T-helper 2 cell (primary cell): ENCODE data around the gene SBF1.
"Not testable (repeated sequence)": the region's sequence is repeated elsewhere in the genome, so short reads cannot be mapped to it uniquely, and the experiment has no call there.

Experiments used
- DNase-seq, 5 experiments: peaks; one replicate each; pipeline versions ENCODE4 v3.0.0 to v3.0.0-alpha.2; 2012 to 2022

Gene SBF1

DNA sequence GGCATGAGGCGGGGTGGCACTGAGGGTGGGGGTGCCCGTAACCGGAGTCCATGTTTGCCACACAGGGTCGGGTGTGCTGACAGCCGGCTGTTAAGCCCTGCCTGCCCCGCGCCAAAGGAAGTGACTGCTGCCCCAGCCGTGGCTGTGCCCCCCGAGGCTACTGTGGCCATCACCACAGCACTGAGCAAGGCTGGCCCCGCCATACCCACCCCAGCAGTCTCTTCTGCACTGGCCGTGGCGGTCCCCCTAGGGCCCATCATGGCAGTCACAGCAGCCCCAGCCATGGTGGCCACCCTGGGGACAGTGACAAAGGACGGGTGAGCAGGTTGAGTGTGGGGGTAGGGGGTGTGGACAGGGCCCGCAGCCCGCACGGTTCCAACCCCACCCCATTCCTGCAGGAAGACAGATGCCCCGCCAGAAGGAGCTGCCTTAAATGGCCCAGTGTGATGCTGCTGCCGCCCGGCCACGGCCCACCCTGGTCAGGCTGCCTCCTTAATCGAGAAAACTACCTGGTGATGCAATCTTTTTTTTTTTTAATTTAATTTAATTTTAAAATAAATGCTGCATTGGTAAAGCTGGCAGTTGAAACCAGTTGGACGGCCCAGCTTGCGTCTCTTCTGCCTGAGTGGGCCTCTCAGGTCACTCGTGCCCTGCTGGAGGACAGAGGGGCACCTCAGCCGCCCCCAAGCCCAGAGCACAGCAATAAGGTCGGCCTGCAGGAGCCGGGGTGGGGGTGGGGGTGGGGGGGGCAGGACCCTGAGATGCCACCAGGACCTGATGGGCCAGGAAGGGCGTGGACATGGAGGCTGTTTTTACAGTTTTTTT is 30.8 kb downstream of the SBF1 start:
- DNase-seq, result no peak

DNA sequence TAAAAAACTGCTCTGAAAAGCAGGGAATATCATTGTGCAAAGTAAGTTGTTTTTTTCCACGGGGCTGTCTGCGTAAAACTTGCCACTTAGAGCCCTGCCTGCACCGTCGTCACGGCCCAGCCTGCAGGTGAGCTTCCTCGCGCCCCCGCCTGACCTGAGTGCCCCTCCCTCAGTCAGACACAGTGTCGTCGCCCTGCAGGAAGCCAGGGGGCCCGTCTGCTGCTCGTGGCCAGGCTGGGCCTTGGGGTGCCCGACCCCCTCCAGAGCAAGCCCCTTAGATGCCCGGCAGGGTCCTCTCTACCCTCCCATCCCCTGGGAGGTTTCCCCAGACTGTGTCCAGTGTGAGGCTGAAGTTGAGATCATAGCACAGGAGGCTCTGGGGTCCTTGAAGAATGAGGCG is 31.6 kb downstream of the SBF1 start:
- DNase-seq, result no peak

DNA sequence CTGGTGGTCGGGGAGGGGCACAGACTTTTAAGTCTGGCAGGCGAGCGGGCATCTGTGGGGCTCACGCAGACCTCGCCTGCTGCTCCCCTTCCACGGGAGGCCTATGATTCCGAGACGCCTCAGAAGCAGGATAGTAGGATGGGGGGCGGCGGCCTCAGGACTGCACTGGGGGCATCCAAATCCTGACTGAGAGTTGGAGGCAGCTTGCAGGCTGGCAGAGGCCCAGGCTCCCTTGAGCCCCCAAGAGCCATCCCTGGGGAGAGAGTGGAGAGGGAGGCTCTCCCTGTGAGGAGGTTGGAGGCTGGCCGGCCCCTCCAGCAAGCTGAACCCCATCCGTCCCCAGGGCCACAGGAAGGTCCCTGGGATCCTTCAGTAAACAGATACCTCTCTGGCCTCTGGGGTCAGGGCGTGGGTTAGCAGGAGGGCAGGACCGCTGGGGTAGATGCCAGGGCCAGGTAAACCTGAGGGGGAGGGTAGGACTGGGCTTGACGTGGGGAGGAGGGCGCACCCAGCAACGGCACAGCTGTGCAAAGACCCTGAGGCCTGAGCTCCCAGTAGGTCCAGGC is 33.3 kb downstream of the SBF1 start:
- no peak for DNase-seq

DNA sequence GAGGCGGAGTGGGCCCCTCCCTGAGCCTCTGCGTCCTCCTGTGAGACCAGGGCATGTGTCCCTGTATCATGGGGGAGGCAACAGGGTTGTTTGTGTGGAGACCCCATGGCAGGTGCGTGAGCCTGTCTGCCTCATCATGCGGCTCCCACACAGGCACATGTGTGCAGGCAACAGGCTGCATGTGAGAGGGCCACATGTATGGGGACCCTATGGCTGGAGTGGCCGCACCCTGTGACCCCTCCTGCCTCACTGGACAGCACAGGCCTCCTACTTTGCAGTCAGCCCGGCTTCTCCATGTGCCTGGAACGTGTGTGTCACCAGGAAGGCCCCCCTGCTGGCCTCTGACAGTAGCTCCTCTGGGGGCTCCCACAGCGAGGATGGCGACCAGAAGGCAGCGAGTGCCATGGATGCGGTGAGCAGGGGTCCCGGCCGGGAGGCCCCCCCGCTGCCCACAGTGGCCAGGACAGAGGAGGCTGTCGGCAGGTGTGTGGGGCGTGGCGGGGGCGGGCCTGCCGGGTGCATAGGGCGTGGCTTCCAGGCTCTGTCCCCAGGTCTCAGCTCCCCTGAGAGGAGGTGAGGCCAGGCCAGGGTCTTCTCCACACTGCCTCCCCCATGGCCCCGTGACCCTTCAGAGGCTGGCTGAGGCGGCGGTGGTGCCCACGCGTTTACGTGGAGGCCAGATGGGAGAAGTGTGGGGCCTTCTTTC is 34.1 kb downstream of the SBF1 start:
- no peak for DNase-seq

DNA sequence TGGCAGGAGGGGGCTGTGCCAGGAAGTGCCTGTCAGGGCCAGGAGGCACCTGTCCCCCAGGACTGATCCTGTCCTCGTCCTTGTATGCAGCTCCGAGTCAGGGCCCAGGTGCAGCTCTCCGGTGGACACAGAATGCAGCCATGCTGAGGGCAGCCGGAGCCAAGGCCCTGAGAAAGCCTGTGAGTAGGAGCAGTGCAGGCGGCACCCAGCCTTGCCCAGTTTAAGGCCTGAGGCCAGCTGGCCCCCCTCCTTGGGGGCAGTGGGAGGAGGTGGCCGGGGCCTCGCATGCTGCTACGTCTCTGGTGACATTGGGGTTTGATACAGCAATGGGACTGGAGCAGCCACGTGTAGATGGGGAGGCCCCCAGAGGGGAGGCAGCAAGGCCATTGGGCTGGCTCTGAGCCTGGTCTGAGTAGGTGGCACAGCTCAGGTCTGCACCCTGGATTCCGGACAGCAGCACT is 34.9 kb downstream of the SBF1 start:
- DNase-seq, result no peak

DNA sequence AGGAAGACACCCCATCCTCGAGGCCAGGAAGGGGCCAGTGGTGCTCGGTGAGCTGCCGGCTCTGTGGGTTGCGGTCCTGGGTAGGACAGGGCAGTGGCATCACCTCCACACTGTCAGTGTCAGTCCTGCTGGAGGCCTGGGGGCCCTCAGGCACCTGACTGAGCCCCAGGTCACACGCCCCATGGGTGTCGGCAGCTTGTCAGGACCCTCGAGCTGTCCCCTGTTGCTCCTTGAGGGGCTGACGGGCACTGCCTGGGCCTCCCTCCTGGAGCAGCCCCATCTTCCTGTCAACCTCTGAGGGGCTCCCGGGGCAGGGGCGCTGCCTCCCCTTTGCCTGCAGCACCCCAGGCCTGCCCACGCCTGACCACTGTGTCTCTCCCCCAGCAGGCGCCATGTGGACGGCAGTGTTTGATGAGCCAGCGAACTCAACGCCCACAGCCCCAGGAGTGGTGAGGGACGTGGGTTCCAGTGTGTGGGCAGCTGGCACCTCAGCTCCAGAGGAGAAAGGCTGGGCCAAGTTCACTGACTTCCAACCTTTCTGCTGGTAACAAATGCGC is 35.4 kb downstream of the SBF1 start:
- DNase-seq, result no peak

DNA sequence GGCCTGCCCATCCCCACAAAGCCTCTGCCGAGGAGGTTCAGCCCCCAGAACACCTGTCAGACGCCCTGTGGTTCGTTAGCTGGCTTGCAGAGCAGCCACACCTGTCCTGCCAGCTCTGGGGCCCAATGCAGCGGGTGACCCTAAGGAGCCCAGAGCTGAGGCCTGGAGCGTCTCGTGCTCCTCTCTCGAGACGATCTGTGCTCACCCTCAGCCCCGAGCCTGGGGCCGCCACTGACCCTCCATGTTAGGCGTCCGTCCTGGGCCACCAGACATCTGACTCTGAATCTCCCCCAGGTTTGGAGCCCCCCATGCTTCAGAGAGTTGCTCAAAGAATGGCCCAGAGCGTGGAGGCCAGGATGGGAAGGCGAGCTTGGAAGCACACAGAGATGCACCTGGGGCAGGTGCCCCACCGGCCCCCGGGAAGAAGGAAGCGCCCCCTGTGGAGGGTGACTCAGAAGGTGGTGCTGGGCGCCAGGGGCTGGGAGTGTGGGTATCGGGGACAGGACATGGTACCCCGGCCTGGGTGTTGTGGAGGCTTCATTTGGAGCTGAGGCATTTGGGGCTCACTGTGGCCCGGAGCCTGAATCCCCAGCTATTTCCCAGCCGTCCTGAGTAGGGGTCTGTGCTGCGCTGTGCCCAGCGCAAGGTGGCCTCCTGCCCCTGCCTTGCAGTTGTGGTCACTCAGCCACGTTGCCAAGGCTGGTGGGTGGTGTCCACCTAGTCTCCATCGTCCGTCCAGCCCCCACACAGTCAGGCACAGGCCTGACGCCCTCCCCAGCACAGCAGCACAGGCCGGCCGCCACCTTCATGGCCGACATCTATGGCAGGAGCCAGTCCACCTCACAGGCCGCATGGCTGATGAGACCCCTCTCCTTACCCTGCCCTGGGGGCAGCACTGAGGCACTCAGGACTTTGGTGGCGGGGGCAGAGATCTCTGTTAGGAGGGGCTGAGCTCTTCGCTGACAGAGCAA is 36.2 kb downstream of the SBF1 start:
- DNase-seq, result no peak

DNA sequence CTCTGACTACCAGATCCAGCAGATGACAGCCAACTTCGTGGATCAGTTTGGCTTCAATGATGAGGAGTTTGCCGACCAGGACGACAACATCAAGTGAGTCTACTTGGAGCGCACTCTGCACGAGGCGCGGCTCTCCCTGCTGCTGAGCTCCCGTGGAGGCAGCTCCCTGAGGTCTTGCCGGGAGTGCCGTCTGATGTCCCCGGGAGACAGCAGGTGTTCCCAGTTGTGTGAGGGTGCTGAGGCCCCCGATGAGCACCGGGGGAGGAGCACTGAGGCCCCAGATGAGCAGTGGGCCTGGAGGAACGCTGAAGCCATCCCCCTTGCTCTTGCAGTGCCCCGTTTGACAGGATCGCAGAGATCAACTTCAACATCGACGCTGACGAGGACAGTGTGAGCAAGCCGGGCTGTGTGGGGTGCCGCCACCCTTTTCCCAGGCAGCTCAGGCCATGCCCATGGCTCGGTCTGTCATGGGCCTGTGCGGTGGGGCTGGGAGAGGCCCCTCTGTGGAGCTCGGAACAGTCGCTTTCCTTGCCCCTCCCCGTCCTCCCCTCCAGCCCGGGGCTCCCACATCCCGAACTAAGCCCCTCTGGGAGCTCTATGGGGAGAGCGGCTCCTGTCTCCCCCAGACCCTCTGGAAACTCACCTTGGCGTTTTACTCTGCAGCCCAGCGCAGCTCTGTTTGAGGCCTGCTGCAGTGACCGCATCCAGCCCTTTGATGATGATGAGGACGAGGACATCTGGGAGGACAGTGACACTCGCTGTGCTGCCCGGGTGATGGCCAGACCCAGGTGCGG is 37.1 kb downstream of the SBF1 start:
- DNase-seq, result no peak

DNA sequence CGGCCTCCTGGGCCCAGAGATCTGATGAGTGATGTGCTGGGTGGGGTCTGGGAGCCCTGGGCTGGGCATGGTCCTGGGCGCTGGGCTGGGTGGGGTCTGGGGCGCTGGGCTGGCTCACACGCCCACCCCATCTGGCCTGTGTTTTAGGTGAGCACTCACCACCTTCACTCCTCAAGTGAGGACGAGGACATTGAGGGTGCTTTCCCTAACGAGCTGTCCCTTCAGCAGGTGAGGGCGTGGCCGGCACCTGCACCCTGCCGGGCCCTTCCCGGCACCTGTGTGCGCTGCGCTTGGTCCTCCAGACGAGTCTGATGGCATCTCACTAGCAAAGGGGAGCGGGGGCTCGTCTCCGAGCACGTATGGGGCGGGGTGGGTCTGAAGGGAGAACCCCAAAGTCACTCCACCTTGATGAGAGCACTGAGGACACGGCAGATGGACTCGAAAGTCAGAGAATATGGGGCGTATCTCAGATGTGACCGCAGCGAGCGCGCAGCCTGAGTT is 37.9 kb downstream of the SBF1 start:
- no peak for DNase-seq

DNA sequence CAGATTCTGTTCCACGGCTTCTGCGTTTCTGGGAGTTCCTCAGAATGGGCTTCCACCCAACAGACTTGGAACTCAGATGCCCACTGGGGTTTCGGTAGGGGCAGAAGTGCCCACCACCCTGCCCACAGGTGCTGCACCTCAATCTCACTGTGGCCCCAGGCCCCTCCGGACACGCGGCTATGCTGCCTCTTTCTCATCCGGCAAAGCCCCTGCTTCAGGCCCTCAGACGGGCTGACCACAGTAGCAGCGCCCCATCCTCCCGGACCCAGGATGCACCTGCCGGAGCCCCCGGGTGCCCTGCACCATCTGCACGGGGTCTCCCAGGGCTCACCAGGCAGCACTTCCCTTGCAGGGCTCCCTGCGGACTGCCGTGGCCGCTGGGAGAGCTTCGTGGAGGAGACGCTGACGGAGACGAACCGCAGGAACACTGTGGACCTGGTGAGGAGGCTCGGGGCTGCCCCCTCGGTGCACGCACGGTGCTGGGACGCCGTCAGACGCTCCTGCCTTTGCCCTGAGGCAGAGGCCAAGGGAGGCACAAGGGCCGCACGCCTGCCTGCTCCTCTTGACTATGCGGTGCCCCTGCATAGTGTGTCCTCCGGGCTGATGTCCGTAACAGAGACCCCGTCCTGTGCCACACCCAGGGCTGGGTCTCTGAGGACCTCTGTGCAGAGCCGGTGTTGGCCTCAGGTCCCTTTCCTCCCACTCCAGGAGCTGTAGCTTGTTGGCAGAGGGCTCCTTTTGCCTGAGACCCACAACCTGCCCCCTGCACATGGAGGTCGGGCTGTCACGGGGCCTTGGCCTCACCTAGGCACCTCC is 38.6 kb downstream of the SBF1 start:
- no peak for DNase-seq

DNA sequence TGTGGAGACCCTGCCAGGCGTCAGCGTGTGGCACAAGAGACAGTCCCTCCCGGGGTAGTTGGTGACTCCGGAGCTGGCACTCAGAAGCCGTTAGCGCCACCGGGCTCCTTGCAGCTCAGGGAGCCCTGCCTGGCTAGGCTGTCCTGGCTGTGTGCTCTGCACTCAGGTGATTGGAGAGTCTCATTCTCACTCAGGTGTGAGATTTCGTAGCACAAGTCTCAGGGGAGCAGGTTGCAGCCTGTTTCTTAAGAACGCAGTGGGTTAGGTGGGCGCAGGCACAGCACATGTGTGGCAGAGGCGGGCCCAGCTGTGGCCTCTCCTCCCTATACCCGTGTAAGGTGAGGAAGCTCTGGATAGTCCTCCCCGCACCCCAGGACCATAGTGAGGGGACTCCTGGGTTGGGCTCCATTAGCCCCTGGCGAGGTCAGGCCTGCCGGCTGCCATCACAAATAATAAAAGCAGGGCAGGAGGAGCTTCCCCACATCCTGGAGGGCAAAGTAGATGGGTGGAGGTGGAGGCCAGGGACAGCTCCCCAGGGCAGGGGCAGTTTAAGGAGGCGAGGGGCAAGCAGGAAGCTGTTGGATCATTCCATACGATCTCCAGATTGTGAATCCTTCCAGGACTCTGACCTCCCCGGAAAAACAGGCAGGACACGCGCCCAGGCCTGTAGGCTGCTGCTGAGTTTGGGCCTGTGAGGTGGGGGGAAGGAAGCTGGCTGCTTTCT is 39.4 kb downstream of the SBF1 start:
- DNase-seq, result no peak

DNA sequence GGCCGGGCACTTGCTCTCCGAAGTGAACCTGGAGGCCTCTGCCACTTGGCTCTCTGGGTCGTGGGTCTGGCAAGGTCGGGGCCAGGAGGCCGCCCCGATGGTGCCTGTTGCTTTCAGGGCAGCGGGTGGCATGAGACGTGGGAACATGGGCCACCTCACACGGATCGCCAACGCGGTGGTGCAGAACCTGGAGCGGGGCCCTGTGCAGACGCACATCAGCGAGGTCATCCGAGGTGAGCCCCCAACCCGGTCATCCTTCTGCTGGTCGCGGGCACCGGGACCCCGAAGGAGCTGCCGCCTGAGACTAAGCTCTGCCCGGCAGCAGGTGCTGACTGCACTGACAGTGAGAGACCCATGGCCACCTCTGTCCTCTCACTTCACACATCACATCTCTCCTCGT is 40.0 kb downstream of the SBF1 start:
- DNase-seq, result no peak

DNA sequence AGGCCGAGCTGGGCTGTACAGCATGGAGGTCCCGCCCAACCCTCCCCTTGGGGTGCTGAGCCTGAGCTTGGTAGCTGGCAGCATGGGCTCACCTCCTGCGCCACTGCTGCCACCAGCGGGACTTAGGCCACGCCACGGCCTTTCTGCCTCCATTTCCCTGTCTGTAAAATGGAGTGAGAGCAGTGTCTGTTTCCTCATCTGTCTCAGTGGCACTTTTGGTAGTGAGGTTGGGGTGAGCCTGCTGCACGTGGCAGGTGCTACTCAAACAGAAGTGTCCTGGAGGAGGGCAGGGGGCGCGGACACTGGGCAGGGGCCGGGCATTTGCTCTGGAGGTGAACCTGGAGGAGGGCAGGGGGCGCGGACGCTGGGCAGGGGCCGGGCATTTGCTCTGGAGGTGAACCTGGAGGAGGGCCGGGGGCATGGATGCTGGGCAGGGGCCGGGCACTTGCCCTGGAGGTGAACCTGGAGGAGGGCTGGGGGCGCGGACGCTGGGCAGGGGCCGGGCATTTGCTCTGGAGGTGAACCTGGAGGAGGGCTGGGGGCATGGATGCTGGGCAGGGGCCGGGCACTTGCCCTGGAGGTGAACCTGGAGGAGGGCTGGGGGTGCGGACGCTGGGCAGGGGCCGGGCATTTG is 41.8 kb downstream of the SBF1 start:
- not testable (repeated sequence) for DNase-seq

DNA sequence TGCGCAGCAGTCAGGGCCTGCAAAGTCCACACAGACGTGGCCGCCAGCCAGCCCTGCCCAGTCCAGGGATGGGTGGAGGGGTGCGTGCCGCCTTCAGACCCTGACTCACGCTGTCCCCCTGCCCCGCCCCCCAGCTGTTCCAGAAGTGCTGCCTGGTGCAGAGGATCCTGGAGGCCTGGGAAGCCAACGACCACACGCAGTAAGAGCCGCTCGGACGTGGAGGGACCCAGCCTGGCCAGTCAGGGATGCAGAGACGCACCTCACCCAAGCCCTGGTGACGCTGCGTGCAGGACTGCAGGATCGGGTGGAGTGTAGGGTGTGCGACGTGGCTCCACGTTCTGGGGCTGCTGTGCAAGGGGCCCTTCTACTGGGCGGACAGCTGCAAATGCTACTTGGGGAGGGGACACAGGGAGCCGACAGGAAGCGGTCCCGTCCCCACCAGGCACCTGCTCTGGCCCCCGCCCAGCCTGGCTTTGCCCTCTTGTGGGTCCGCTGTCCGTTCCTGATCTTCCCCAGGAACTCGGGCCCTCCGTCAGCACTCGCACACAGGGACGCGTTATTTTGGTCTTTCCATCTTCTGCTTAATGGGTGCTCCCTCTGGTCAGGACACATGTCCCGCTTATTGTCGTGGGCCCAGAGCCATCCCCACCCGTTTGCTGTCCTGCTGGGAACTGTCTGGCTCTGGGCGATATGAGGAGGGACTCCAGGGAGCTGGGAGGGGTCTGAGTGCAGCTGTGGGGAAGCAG is 42.5 kb downstream of the SBF1 start:
- no peak for DNase-seq

DNA sequence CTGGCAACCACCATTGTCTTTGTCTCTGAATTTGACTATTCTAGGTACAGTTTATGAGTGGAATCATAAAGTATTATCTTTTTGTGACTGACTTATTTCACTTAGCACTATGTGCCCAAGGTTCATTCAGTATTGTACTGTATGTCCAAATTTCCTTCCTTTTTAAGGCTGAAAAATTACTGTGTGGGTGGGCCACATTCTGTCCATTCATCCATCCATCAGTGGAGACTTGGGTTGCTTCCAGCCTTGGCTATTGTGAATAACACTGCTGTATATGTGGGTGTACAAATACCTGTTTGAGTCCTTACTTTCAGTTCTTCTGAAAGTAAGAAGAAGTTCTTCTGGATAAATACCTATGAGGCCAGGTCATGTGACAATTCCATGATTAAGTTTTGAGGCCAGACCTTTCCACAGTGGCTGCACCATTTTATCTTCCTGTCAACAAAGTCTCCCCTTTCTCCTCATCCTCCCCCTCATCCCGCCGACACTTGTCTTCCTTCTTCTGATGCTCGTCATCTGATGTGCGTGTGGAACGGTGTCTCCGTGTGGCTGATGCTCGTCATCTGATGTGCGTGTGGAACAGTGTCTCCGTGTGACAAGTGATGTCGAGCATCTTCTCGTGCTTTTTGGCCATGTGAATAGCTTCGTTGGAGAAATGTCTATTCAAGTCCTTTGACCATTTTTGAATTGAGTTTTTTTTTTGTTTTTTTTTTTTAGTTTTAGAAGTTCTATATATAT is 49.5 kb downstream of the SBF1 start:
- no peak for DNase-seq

DNA sequence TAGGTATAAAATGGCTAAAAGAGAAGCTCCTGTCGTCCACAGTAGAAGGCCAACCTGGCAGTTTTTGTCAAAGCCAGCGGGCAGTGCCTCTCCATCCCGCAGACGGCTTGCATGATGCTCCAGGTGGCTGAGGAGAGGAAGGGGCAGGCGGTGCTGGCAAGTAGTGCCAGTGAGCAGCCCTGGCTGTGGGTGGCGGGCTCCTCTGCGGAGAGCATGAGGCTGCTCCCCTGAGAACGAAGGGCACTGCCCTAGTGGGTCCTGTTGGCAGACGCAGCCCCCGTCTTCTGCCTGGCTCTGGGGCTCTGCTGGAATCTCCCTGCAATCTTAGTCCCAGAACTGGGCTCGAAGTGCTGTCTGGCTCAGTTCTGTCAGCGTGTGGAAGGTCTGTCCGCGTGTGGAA is 50.9 kb downstream of the SBF1 start:
- no peak for DNase-seq

DNA sequence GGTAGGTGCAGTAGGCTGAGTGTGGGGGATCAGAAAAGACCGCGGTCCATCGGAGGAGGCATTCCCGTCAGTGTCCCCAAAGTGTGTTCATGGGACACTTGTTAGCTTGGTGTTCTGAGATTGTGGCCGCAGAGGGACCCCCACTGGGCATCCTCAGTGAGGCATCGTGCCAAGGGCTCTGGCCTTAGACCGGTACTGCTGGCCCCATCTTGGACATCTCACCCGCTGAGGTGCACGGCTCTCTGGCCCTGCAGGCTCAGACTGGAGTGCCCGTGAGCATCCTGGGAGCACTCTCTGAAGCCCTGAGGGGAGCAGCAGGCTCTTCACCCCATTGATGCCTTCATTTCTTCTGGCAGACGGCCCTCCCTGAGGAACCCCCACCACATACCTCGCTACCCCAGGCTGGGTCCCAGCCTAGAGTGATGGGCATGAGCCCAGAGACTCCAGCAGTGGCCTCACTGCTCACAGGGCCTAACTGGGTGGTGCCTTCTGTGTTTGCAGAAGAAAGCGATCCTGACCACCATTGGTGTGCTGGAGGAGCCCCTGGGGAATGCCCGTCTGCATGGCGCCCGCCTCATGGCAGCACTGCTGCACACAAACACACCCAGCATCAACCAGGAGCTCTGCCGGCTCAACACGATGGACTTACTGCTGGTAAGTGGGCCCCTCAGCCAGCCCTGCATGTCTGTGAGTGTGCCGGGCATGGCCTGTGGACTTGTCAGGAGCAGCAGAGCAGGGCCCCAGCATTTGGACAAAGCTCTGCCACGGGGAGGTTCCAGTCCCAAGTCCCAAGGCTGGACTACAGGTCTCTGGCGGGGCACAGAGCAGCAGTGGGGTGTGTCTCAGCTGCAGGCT is 51.6 kb downstream of the SBF1 start:
- no peak for DNase-seq
